Stimulated activated CD8-positive, alpha-beta memory T cell treated with anti-CD3 and anti-CD28 coated beads, Interleukin-7, amount 100 ng/mL, for 4 hours (primary cell): ENCODE measurements around the gene ATXN2.

ENCODE experiments used
- DNase-seq, 2 donors: peaks; one replicate each; pipeline ENCODE4 v3.0.0-alpha.2; 2020; ENCODE audit warnings: low read depth in 2 of 2

ATXN2 gene

DNA sequence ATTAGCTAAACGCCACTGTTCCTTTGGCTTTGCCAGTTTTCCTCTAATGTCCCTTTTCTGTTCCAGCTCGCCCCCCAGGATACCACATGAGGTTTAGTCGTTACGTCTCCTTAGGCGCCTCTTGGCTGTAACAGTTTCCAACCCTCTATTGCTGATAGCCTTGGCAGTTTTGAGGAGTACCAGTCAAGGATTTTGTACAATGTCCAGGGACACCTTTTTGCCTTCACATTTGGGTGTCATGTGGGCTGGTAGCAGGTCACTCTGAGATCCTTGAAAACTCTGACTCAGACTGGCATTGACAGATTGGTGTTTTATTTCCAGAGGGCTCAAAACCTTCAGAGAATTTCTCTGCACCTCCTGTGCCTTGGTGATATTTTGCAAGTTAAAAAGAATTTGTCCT is 179.3 kb downstream of the ATXN2 start:
- DNase-seq = no peak

- DNase-seq = no peak
Observed at GRCh38 chr12:111418594-111418880, 180.6 kb downstream of the ATXN2 start.

DNA sequence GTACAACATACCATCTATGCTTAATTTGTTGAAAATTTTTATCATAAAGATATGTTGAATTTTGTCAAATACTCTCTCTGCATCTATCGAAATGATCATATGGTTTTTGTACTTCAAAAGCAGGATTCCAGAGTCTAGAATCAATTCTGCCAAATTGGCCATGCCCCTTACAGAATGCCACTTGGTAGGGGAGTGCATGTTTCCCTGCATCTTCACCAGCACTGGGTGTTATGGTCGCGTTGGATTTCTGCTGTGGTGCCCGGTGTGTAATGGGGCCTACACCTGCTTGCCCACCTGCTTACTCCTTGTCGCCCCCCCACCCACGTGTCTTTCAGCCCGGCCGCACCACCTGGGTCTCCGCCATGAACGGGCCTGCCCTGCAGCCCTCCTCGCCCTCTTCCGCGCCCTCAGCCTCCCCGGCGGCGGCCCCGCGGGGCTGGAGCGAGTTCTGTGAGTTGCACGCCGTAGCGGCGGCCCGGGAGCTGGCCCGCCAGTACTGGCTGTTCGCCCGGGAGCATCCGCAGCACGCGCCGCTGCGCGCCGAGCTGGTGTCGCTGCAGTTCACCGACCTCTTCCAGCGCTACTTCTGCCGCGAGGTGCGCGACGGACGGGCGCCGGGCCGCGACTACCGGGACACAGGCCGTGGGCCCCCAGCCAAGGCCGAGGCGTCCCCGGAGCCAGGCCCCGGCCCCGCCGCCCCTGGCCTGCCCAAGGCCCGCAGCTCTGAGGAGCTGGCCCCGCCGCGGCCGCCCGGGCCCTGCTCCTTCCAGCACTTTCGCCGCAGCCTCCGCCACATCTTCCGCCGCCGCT is 181.1 kb downstream of the ATXN2 start:
- no peak for DNase-seq

DNA sequence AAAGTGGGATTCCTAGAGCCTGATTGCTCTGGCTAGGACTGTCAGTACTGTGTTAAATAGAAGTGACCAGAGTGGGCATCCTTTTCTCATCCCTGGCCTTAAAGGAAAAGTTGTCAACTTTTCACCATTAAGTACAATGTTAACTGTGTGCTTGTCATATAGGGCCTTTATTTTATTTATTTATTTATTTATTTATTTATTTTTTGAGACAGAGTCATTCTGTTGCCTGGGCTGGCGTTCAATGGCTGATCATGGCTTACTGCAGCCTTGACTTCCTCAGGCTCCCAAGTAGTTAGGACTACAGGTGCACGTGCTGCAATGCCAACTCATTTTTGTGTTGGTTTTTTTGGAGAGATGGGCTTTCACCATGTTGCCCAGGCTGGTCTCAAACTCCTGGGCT is 181.8 kb downstream of the ATXN2 start:
- DNase-seq = no peak

DNA sequence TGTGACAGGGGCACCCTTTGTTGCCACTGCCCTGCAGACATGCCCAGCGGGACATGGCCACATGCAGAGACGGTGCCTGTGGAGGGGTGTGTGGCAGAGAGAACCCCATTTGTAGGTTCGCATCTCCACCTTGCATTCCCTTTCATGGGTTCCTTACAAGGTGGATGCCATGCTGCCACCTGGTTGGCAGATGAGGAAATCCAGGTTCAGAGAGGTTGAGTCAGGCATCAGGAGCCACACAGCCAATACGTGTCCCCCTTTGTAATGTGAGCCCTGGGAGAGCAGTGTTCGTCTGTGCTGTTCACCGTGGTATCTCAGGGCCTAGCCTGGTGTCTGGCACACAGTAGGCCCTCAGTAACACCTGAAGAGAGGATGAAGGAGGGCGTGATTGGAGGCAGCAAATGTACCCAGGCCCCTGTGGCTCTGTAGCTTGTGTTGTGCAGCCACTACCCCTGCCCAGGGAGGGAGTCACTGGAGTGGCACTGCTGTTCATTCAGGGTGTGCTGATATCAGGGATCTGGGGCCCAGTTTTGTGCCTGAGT is 184.3 kb downstream of the ATXN2 start:
- DNase-seq = no peak

DNA sequence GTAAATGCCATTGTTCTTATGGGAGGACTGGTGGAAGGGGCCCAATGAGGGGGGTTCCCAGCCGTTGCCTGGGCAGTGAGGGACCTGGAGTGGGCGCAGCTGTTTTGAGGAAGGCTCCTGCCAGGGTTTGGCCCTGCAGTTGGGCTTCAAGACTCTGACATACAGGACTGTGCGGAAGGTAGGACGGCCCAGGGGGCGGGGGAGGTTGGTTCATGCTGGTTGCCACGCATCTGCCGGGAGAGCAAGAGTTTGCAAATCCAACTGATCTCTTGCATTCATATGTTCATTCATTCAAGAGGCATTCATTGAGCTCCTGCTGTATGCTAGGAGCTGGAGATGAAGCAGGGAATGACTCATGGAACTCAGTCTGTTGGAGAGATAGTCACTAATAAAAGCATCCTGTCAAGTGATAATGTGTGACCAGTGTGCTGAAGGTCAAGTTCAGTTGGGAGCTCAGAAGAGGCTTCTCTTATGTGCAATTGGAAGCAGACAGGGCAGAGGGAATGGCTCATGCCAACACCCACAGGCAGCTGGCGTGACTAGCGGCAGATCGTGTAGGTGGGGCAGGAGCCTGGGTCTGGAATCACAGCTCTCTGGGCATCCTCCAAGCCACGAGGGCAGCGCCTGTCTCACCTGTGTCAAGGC is 185.6 kb downstream of the ATXN2 start:
- no peak for DNase-seq

GRCh38 chr12:111412830-111413441 is 186.2 kb downstream of the ATXN2 start:
- no peak for DNase-seq

GRCh38 chr12:111412007-111412829 is 186.9 kb downstream of the ATXN2 start:
- no peak for DNase-seq

DNA sequence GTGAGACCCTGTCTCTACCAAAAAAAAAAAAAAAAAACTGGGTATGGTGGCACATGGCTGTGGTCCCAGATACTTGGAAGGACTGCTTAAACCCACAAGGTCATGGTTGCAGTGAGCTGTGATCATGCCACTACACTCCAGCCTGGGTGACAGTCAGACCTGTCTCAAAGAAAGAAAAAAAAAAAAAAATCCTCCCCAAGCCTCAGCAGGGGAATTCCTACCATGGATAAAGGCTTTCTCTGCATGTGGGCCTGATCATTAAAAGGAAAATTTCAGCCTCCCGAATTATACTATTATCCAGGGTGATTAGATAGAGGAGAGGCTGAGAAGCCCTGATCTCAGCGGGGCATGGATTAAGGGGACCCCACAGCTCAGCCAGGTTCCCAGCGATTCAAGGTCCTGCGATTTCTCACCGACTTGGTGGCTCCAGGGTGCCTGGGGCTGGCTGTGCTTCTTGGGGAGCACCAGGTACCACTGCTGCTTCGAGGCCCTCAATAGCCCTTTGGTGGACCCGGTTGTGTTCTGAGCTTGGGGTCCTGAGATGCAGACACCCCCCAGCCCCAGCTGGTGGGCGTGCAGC is 187.8 kb downstream of the ATXN2 start:
- DNase-seq = no peak

GRCh38 chr12:111410431-111411184 is 188.5 kb downstream of the ATXN2 start:
- no peak for DNase-seq

DNA sequence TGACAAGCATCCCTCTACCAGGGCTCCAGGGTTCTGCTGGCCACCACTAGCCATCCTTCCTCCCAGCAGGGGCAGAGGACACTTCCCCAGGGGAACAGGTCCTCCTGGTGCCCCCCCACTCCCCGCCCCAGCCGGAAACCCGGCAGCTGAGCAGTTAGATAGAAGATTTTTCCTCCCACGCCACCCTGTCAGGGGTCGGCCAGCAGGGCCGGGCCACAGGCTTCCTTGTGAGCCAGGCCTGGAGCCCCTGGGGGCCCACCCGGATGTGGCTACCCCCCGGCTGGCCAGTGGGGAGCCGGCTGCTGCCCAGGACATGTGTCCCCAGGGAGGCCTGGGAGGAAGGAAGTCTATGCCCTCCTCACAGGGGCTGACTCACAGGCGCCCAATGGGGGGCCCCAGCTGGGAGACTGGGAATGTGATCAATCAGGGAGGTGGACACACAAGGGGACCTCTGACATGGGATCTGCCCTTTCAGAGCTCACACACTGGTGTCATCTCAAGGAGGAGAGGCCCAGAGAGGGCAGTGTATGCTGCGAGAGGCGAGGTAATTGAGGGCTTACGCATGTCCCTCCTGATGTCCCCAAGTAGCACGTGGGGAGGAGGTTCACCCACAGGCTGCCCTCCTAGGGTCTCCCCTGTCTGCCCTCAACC is 189.2 kb downstream of the ATXN2 start:
- DNase-seq = no peak

- DNase-seq = no peak
Observed at GRCh38 chr12:111409403-111409779, 189.7 kb downstream of the ATXN2 start.

GRCh38 chr12:111408686-111409402 is 190.3 kb downstream of the ATXN2 start:
- no peak for DNase-seq

DNA sequence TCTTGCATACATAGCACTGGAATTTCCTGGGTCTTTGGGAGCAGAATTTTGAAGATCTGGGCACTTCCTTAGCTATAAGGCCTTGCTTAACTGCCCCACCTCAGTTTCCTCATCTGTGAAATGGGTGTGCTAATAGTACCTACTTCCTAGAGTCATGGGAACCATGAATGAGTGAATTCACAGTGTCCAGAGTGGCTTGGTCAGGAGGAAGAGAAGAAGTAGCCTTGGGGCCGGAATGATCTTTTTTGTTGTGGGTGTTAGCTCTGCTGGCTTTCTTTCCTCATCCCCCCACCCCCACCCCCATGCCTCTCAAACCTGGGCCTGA is 191.0 kb downstream of the ATXN2 start:
- no peak for DNase-seq

- DNase-seq = no peak
Observed at GRCh38 chr12:111407377-111408115, 191.6 kb downstream of the ATXN2 start.

DNA sequence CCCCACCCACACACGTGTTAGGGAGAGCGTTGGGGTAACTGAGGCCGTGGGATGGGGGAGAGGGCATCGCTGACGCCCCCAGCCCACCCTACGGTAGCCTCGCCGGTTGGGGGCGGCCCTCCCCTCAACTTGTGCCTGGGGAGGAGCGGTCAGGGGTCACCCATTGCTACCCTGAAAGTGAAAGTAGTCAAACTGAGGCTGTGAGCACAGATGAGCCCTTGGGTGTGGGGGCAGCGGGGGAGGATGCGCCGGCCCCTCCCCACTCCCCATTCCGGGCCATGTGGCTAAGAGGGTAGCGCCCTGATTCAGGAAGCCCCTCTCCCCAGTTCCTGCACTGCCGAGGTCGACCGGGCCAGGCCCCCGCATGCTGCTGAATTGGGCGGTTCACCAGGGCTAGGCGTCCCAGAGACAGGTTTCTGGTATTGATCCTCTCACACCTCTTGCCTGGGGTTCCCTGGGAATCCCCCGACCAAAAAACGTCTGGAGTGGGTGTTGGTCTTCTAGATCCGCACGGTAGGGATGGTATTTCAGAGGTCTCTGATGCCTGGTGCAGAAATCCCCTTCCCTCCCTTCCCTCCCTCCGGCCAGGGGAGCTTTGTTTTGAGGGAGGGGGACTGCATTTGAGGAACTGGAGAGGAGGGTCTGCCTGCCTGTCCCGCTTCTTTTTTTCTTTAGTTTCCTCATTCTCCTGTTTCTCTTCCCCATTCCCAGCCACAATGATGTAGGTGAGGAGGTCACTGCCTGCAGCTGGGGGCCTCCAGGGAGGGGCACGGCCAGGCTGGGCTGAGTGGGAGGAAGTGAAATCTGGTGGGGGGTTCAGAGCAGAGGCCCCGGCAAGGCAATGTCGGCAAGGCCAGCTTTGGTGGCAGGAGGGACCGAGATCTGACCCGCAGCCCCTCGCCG is 192.4 kb downstream of the ATXN2 start:
- DNase-seq = peak; percentile 56 to 62

GRCh38 chr12:111405859-111406473 is 193.1 kb downstream of the ATXN2 start, which contains the start of gene SH2B3:
Gene SH2B3 (plus strand): TSS chr12:111405923. CDS start chr12:111418146, 12,223 bp downstream.
- peak in 1 of 2 donors; percentile 47 for DNase-seq
